HK-2 (cell line): ENCODE data around the gene ZNF428.
A peak's percentile ranks its signal among the peaks of the same experiment; 100 is the strongest.
"Not testable (repeated sequence)": the region's sequence is repeated elsewhere in the genome, so short reads cannot be mapped to it uniquely, and the experiment has no call there.

ENCODE experiments used
- DNase-seq: peaks from one replicate; pipeline ENCODE4 v3.0.0-alpha.2; 2018; ENCODE audit not compliant: unreplicated experiment

The ZNF428 gene

DNA sequence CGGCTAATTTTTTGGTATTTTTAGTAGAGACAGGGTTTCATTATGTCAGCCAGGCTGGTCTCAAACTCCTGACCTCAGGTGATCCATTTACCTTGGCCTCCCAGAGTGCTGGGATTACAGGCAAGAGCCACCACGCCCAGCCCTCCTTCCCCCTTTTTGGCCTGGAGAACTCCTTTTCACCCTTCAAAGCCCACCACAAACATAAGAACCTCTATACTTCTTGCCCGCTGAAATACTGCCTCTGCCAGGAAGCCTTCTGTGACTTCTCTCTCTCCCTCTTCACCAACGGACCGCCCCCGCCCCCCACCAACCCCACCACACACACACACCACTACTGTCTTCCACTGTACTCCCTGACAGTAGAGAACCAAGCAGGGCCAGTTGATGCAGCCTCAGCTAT is 2.5 kb downstream of the ZNF428 start:
- no peak for DNase-seq

DNA sequence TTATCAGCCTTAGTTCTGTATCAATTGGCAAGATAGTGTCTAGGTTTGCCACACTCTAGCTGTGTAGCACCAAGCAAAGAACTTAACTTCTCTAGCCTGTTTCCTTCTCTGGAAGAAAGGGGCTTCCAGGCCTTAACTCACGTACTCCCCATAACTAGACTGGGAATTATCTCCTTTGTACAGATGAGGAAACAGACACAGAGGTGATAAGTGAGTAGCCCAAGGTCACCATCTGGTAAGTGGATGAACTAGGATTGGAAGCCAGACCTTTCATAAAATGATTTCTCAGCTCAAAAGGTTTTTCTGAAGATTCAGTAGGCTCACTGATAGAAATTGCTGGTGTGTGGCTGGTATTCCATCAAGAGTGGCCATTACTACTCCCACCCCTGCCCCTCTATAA is 3.1 kb downstream of the ZNF428 start:
- DNase-seq: no peak

DNA sequence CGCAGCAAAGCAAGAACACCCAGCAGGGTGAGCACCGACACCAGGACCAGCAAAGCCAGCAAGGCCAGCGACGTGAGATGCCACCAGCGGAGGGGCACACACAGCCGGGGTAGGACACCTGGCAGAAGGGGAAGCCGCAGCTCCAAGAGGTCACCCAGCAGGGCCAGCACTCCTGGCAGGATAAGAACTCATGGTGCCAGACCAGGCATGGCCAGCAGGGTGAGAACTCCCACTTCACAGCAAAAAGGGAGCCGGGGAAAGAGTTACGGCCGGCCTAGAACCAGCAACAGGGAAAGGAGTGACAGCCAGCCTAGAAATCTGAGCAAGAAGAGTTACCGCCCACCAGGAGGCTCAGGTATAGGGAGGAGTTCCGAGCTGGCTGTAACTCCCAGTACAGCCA is 7.1 kb downstream of the ZNF428 start:
- DNase-seq: no peak

DNA sequence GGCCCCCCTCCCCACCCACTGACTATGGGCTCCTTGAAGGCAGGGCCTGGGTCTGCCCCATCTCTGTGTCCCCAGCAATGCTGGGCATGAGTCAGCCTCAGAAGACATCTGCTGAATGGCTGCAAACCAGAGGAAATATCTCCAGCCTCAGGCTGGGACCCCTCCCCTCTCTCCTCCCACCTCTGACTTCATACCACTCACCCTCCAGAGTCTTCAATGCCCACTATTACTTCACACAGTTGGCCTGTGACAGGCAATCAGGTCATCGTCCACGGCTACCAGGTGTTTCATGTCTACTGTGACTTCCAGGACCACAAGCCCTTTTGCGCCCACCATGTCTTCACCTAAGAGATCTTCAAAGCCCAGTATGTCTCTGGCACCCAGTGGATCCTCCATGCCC is 7.6 kb downstream of the ZNF428 start, which contains the start of gene SRRM5:
TSS of gene SRRM5 (plus strand) at position 301 of the 400 bp plus-strand sequence. CDS start at position 335, 34 bp downstream.
- DNase-seq: no peak

DNA sequence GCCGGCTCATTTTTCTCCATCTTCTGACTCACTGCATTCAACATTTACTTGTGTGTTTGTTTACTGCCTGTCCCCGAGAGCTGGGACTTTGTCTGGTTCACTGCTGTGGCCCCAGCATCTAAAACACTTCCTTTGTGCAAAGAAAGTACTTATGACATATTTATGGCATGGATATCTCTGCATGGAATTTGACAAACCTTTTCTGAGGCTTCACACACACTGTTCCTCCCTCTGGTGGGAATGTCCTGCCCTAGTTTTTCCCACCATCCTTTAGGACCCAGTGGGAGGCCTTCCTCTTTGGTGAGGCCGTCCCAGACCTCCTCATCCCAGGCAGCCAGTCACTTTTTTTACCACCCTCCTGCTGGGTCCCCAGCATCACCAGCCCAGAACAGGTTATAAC is 8.9 kb downstream of the ZNF428 start:
- DNase-seq: no peak

DNA sequence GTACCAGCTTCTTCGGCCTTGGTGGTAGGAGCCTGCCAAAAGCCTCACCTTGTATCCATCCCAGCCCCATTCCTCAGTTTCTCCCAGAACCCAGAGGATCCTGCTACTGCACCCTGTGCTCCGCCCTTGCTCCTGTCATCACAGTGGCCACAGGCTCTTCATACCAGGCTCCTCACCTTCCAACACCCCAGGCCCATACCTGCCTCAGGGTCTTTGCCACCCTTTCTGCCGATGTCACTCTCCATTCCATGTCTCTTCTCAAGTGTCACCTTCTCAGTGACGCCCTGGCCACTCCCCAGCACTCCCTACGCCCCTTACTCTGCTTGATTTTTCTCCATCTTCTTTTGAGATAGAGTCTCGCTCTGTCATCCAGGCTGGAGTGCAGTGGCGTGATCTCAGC is 9.6 kb downstream of the ZNF428 start:
- no peak for DNase-seq

DNA sequence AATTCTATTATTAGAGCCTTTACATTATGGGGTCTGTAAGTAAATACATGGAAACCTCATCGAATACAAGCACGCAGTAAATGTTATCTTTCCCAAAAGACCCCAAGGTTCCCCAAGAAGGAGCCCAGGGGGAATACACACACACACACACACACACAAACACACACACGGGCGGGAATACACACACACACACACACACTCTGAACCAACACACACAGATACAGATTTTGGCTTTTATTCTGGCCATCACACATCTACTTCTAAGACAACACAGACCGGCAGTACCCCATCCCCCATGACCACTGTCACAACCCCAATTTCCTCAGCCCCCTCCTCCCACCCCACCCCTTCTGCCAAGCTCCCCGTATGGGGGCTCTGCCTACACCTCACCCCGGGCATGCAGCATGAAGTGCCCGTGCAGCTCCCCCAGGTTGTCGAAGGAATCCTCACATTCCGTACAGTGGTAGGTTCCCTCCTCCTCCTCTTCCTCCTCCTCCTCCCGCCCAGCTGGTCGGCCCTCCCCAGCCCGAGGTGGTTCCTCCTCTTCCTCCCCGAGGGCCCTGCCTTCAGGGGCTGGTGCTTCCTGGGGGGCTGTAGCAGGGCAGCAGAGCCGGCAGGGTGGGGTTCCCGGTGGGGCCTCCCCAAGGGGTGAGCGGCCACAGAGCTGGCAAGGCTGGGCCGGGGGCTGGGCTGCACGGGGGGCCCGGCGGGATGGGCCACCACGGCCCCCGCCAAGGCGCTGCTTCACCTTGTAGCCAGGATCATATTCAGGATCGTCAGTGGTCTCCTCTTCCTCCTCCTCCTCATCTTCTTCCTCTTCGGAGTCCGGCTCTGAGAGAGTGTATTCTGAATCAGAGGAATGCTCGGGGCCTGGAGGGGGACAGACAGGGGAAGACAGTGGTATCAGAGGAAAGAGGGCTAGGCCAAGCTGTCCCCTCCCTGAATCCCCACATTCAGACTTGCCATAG is 11.9 kb downstream of the ZNF428 start:
- no peak for DNase-seq

DNA sequence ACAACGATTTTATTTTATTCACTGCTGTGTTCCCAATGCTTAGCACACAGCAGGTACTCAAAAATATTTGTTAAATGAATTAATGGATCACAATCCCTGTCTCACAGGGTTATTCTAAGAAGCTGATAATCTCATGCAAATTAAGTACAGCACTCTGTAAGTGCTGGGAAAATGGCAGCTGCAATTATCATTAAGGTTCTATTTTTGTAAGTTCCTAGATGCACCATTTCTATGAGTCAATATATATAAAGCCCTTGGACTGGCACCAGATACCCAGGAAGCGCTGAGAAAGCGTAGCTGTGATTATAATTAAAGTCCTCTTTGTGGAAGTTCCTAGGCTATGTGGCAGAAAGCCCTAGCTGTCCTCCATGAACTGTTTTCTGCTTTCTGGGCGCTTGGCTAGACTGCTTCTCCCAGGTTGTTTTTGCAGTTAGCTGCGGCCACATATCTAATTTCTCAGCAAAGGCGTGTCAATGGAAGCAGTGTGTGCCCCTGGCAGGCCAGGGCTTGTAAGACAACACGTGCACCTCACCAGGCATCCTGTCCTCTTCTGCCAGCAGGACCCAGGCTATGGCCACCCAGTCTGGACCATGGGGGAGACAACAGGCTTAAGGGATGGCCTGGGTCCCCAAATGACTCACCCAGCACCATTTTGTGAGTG is 12.7 kb downstream of the ZNF428 start:
- no peak for DNase-seq

DNA sequence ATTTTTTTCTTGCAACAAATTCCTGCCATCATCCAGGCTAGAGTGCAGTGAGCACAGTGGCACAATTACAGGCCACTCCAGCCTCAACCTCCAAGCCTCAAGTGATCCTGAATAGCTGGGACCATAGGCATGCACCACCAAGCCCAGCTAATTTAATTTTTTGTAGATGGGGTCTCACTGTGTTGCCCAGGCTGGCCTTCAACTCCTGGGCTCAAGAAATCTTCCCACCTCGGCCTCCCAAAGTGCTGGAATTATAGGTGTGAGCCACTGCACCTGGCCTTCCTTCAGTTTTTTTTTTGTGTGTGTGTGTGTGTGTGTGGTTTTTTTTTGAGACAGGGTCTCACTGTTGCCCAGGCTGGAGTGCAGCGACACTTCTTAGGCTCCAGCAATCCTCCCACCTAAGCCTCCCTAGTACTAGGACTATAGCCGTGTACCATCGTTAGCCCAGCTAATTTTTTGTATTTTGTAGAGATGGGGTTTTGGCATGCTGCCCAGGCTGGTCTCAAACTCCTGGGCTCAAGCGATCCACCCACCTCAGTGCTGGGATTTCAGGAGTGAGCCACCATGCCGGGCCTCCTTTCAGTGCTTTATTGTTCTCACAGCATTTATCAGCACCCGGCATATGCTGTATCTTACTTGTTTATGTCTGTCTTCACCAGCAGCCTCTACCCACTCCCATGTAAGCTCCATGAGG is 13.4 kb downstream of the ZNF428 start:
- DNase-seq: no peak

DNA sequence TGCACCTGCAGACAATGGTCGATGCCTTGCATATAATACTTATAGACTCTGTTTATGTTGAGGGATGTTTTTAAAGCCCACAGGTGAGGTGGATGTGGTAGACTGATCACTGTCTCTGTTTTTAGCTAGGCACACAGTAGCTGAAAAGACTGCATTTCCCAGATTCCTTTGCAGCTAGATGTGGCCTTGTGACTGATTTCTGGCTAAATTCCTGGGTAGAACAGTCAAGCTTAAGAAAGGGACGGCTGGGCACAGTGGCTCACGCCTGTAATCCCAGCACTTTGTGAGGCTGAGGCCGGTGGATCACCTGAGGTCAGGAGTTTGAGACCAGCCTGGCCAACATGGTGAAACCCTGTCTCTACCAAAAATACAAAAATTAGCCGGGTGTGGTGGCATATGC is 19.1 kb downstream of the ZNF428 start:
- not testable (repeated sequence) for DNase-seq

DNA sequence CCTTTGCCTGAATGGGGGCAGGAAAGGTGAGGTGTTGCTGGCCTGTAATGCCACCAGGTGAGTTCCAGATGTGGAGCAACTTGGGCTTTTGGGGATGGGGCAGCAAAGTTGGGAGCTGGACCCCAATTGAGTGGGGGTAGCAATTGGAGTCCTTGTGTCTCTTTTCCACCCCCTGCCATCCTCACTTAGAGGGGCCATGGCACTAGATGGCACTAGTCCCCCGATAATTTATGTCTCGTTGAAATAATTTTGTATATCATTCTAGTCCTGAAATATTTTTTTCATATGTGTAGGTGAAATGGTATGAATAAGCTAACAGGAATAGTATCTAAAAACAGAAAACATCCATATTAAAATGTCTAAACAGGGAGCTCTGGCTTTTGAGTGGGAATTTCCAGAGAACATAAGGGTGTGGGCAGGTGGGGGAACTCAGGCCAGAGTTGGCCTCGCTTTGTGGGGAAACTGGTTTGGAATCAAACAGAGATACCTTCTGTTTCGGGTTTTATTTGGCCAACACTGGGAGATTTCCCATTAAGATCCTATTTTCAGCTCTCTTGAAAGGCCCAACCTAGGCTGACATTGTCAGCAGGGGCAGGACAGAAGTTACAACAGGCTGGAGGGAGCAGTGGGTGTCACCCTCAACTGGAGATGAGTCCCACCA is 19.7 kb downstream of the ZNF428 start:
- no peak for DNase-seq

DNA sequence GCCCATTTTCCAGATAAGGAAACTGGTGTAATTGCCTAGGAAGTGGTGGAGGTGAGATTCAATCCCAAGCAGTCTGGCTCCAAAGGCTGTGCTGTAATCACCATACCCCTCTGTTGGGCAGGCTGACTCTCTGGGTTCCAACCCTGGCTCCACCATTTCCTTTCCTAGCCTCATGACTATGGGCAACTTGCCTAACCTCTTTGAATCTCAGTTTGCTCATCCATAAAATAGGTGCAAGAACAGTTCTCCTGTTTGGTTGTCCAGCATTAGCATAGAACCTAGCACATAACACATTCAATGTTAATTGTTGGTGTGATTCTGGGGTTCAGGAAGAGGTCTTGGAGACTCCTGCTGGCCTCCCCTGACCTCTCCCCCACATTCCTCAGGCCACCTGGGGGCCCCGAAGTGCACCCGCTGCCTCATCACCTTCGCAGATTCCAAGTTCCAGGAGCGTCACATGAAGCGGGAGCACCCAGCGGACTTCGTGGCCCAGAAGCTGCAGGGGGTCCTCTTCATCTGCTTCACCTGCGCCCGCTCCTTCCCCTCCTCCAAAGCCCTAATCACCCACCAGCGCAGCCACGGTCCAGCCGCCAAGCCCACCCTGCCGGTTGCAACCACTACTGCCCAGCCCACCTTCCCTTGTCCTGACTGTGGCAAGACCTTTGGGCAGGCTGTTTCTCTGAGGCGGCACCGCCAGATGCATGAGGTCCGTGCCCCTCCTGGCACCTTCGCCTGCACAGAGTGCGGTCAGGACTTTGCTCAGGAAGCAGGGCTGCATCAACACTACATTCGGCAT is 20.8 kb downstream of the ZNF428 start:
- no peak for DNase-seq

DNA sequence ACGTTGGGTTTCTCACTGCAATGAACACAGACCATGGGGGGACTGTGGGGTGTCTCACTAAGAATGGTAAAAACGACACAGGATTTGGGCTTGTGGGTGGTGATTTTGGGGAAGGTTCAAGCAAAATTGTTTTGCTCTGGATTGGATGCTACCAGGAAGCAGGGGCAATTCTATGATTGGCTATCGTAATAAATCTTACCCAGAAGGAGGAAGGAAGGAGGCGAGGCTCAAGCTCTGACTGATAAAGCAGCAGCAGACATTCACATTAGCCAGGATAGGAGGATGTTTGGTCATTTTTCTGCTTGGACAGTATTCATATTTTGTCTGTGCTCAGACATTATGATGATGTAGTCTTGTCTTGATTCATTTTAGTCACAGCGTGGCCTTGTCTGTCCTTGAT is 21.6 kb downstream of the ZNF428 start:
- no peak for DNase-seq

DNA sequence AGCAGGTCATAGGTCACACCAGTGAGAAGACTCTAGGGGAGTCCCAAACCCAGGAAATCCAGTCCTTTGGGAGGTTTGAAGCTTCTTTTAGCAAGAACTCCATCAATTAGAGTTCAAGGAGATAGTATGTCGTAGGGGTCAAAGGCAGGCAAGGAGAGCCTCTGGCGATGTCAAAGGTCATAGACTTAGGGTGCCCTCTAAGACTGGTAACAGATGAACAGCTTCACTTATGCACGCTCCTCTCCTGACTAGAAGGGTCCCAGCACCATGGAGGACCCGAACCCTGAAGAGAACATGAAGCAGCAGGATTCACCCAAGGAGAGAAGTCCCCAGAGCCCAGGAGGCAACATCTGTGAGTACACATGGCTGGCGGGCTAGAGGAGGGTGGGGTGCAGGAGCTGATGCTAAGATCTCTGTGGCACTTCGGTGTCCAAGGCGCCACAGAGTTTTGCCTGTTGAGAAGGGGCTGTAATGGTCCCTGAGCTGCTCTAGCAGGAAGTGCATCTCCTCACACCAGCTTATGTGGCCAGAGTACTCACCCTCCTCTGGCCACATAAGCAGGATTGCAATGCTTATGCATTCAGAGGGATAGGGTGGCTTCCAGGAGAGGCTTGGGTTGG is 22.5 kb downstream of the ZNF428 start:
- DNase-seq: peak; percentile 14

DNA sequence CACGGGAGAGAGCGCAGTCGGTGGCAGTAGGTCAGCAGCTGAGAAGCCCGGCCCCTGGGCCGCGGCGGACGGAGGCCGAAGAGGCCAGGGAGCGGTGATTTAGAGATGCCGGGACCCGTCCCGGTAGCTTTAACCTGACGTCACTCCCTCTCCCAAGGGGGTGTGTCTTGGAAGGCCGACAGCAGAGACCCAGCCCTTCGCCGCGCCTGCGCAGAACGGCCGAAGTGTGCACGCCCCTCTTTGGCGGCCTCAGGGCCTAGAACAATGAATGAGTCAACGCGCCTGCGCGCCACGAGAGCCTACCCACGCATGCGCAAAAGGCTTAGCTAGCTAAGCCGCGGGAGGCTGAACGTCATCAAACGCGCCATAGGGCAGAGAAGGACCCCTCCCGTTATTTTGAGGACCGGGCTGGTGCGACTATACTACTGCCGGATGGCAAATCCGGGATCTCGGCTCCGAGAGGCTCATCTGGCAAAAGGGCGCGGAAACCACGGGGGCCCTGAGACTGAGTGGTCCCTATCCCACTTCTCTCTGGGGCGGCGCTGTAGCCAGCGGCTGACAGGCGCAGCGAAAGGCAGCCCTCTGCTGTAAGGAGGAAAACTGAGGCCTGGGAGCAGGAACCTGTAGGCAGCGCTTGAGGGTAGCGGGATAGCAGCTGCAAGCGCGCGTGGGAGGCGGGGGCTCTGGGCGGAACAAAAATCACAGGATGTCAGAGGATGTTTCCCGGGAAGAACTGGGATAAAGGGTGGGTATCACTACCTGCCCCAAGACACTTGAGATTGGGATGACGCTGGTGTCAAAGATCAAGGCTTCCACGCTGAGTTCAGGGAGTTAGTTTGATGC is 23.2 kb downstream of the ZNF428 start, which contains the start of the genes IRGQ and ZNF576:
TSS of gene IRGQ (minus strand) at position 136 of the 843 bp plus-strand sequence. CDS start 796 bp downstream, outside the sequence.
TSS of gene ZNF576 (plus strand) at position 597 of the 843 bp plus-strand sequence. CDS start 514 bp downstream, outside the sequence.
- DNase-seq: peak; percentile 100

DNA sequence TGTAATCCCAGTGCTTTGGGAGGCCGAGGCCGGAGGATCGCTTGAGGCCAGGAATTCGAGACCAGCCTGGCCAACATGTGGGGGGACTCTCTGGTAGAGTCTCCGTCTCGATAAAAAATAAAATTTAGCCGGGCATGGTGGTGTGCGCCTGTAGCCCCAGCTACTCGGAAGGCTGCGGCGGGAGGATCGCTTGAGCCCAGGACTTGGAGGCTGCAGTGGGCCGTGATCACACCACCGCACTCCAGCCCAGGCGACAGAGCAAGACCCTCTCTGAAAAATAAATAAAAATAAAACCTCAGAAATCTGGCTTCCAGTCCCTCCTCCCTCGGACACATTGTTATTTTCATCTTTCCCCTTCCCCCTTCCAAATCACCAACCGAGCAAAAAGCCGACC is 23.8 kb downstream of the ZNF428 start:
- no peak for DNase-seq

DNA sequence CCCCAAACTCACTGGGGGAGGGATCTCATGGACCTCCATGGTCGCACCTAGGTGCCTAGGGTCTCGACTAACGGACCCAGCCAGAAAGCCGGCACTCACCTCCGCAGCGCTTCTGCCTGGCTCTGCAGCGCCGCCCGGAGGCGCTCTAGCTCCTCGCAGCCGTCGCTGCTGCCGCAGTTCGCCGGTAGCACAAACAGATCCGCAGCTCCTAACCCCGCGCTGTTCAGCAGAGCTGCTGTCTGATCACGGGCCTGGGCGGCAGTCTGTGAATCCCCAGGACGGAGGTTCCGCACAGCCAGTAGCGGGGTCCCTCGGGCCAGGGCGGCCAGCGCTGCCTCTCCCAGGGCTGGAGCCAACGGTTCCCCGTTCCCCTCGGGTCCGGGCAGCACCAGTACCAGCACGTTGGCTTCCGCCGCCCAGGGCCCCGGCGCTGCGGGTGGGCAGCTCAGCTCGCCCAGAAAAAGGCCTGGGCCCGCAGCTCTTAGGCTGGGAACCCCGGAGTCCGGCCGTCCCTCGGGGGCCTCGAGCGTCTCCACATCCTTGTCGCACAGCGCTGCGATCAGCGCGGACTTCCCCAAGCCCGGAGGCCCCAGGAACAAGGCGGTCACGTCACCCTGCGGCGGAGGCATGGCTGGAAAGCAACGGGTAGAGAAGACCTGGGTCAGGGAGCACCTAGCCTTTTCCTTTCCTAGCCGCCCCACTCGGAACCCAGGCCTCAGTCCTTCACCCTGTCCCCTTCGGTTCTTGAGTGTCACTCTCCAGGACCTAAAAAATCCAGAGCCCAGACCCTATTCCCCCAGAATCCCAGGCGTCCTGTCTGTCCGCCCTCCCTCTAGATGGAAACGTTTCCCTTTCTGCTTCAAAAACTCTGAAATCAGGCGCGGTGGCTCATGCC is 24.5 kb downstream of the ZNF428 start:
- peak; percentile 71 for DNase-seq

DNA sequence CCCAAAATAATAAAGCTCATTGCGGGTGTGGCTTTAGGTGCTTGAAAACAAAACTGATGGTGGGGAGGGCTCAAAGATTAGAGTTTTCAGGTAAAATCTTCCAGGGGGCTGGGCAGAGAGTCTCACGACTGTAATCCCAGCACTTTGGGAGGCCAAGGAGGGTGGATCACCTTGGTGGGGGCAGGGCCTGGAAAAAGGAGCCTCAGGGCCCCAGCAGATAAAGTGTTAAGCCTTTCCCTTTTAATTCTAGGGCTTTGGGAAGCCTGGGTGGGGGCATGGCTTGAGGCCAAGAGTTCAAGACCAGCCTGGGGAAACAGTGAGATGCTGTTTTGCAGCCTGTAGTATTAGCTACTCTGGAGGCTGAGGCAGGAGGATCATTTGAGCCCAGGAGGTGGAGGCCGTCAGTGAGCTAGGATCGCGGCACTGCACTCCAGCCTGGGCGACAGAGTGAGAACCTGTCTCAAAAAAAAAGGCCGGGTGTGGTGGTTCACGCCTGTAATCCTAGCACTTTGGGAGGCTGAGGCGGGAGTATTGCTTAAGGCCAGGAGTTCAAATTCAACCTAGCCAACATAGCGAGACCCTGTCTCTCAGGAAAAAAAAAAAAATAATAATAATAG is 25.2 kb downstream of the ZNF428 start:
- DNase-seq: no peak
